CD4-positive, alpha-beta T cell treated with Interferon gamma for 1 hour (primary cell): Measurements from ENCODE around the gene TXNL4A.

Source experiments
- DNase-seq: peaks from one replicate; pipeline ENCODE4 v3.0.0-alpha.2; 2020

Gene TXNL4A

GRCh38 chr18:79947054-79947755 lies 41.2 kb downstream of the TXNL4A start:
- DNase-seq: no peak

DNA sequence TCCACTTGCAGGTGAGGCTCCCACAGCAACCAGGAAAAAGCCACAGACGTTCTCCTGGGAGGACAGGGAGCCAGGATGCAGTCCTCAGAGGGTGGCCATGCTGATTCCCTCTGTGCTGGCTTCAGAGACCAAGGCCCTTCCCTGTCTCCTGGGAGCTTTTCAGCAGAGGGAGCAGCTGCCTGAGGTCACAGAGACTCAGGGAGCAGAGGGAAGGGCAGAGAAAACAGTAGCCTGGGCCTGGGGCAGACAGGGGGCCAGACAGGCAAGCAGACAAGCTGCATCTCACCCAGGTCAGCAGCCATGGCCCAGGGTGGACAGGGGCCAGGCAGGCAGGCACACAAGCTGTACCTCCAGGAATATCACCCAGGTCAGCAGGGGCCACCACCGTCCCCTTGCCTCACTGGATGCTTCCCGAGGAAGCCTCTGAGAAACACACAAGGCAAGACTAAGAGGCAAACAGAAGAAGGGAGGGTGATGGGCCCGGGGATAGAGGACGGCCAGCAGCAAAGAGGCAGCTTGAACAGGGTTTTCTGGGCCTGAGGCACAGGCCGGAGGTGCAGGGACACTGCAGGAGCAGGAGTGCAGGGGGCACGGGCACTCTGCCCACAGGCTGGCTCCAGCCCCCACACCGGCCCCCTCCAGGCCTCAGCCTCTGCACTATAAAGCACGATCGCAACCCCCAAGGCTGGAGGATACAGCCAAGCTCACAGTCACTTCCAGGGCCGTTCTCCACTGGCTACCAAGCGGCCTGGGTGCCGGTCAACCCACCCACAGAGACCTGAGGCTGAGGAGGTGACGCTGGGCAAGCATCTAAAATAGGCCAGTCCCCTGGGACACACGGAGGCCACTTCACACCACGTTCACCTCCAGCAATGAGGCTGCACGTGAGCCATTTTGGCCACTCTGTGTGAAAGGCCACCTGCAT lies 43.0 kb downstream of the TXNL4A start:
- DNase-seq: no peak

- no peak for DNase-seq
These were observed 43.6 kb downstream of the TXNL4A start for GRCh38 chr18:79944746-79945117.

- no peak for DNase-seq
These were observed 44.1 kb downstream of the TXNL4A start for GRCh38 chr18:79944126-79944731.

DNA sequence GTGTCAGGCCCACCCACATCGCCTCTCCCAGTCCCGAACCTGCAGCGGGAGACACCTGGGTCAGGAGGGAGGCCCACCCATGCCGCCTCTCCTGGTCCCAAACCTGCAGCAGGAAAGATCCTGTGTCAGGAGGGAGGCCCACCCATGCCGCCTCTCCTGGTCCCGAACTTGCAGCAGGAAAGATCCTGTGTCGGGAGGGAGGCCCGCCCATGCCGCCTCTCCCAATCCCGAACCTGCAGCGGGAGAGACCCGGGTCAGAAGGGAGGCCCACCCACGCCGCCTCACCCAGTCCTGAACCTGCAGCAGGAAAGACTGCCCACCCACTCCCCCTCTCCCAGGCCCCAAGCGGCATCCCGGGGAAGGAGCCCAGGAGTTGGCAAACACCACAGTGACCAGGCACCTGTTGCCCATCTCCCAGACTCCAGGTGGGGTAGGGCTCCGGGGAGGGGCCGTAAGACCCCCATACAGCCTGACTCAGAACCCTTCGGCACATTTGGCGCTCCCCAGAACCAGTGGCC lies 44.7 kb downstream of the TXNL4A start:
- no peak for DNase-seq

DNA sequence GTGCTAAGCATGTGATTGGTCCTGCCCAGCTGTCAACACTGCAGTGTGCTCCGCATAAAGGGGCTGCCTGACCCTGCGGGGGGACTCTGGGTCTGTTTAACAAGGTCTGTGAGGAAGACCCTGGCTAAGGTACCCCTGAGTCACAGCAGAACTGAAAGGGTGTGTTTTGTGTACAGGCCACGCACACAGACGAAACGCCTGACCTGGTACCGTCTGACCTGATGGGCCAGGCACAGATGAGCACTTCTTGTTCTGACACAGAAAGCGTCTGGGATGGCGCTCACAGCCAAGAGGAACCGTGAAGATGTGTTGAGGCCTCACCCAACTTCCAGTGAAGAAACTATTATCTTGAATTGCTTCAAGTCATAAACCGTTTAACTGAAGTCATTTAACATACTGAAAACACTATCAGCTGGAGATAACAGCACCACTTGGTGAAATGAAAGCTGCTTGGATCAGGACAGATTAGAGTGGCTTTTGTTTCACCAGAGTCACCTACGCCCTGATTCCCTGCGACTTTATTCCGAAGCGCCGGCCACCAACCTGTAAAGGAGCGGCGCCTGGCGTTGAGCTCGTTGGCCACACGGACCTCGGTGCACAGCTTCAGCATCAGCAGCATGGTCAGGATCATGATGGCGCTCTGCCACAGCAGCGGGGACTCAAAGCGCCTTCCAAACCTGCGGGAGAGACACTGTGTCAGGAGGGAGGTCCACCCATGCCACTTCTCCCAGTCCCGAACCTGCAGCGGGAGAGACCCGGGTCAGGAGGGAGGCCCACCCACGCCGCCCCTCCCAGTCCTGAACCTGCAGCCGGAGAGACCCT lies 45.4 kb downstream of the TXNL4A start:
- DNase-seq: no peak

GRCh38 chr18:79942211-79942610 lies 46.2 kb downstream of the TXNL4A start:
- no peak for DNase-seq

- no peak for DNase-seq
These were observed 46.8 kb downstream of the TXNL4A start for GRCh38 chr18:79941473-79942119.

DNA sequence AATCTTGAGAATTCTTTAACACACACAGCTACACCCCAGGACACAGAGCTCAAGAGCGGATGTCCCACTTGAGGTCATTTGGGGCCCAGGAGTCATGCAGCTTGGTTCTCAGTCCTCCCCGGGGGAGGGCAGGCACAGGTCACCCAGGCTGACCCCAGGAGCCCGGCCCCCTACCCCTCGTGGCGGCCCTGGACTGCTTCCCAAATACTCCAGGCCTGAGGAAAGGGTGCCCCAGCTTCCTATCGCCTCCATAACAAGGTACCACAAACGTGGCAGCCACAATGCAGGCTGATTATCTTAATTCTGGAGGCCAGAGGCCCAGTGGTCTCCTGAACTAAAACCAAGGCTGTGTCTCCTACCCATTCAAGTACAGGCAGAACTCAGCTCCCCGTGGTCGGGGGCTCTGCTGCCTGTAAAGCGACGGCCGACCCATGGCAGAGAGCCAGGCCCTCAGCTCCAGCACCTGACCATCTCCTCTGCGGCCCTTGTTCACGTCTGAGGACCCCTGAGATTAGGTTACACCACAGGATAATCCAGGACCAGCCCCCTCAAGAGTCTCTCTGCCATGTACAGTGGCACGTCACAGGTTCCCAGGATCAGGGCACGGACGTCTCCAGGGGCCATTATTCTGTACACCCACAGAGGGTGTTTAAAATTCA lies 47.4 kb downstream of the TXNL4A start:
- DNase-seq: no peak

DNA sequence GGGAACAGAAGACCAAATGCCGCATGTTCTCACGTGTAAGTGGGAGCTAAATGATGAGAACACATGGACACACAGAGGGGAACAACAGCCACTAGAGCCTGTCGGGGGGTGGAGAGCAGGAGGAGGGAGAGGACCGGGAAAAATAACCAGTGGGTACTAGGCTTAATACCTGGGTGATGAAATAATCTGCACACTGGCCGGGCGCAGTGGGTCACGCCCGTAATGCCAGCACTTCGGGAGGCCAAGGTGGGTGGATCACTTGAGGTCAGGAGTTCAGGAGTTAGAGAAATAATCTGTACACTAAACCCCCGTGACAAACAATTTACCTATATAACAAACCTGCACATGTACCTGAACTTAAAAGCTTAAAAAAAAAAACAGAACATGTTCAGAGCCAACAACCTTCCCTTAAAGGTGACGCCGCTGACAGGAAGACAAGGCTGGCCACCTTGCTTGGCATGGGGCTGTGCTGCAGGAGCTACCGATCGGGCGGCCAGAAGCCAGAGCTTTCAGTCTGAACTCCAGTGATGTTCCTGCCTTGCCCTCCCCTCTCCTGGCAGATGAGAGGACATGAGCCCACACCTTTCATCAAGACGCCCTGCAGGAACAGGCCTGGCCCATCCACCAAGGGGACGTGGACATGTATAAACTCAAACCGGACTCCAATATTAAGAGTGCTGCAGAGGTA lies 48.1 kb downstream of the TXNL4A start:
- DNase-seq: no peak

GRCh38 chr18:79939096-79939495 lies 49.3 kb downstream of the TXNL4A start:
- DNase-seq: no peak

- no peak for DNase-seq
These were observed 50.2 kb downstream of the TXNL4A start for GRCh38 chr18:79938196-79938595.

GRCh38 chr18:79937103-79937860 lies 51.1 kb downstream of the TXNL4A start:
- DNase-seq: no peak

- no peak for DNase-seq
These were observed 51.7 kb downstream of the TXNL4A start for GRCh38 chr18:79936641-79937040.

DNA sequence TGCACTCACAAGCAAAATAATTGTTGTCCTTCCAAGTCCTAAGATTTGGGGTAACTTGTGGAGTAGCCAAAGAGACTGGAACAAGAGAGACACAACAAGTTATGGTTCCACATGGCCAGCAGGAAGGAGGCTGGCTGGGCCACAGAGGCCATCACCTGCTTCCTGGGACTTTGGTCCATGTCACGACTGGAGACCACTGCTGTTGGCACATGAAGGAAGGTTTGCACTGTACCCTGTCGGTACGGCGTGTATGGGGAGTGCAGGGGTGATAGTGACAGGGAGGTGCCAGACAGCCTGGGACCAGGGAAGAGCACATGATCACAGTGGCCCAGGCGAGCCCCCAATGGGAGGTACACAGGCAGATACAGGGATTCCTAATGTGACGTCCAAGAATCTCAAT lies 52.4 kb downstream of the TXNL4A start:
- no peak for DNase-seq

- no peak for DNase-seq
These were observed 52.9 kb downstream of the TXNL4A start for GRCh38 chr18:79935499-79935898.

- DNase-seq: no peak
These were observed 53.3 kb downstream of the TXNL4A start for GRCh38 chr18:79935098-79935480.

DNA sequence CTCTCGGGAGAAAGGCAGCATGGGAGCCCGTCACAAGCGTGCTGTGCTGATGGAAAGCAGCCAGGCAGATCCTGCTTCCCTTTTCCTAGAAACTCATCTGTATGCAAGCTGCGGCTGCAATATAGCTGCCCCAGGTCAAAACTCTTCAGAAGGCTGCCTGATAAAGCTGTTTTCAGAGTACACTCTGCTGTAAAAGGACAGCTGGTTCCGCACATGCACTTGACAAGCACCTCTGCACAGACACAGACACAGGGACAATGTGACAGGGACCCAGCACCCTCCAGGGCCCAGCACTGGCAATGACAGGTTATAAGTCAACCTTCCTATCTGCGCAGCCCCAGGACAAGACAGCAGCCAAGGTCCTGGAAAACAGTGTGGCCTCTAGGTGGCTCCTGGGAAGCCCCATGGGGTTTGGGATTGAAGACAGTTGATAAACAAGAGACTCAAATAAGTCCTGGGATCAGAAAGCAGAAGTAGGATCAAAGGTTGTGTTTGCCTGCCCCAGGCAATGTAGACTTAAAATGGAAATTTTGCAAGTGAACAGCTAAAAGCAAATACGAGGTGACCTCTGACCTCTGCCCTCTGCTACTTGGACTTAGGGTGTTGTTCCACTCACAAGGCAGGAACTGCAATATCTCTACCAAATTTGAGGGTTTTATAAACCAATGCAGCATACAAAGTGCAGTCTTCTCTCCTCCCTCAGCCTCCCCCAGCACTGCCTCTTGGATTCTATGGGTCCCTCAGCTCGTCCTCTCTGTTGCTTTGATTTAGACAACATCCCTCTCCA lies 53.9 kb downstream of the TXNL4A start:
- no peak for DNase-seq

DNA sequence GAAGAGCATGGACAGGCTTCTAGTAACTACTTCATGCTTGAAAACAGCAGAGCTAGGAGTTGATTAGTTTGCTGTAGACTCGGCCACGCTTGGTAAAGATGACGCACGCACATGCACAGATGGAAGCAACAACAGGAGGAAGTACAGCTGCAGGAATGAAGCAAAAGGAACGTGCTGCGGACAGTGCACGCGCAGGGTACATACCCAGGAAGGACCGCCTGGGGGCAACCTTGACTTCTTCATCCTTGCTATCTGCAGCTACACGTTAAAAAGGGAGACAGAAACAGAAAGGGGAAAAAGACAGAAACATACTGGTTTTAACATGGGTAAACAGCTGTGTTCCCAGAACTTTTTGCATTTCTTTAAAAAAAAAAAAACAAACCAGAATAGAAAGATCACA lies 54.6 kb downstream of the TXNL4A start:
- no peak for DNase-seq
